Astrocyte of the spinal cord (primary cell): ENCODE results near the gene SIGLEC7.

Experiments used
- DNase-seq: peaks from one replicate; pipeline ENCODE4 v3.0.0; 2011; ENCODE audit warnings: low read depth, low spot score
- H3K4me3 ChIP-seq: 2 replicates; pipeline ENCODE4 v1.5.1; 2011; ENCODE audit warnings: low read depth, mild to moderate bottlenecking, low read length, moderate library complexity
- in situ Hi-C: cut with HindIII; loops from 2 replicates; pipeline ENCODE4 v1.10.0; 2017; ENCODE audit warnings: low sequenced_read_pairs
- TF ChIP-seq, protein P1 (sequence below): IDR thresholded peaks from 2 replicates; pipeline ENCODE4 v1.5.1; 2012; ENCODE audit warnings: low read depth, mild to moderate bottlenecking, low read length, inconsistent platforms

The SIGLEC7 gene

GRCh38 chr19:51114087-51114729 lies 27.9 kb upstream of the SIGLEC7 start:
- DNase-seq, result no peak
- TF ChIP-seq, protein P1, sequence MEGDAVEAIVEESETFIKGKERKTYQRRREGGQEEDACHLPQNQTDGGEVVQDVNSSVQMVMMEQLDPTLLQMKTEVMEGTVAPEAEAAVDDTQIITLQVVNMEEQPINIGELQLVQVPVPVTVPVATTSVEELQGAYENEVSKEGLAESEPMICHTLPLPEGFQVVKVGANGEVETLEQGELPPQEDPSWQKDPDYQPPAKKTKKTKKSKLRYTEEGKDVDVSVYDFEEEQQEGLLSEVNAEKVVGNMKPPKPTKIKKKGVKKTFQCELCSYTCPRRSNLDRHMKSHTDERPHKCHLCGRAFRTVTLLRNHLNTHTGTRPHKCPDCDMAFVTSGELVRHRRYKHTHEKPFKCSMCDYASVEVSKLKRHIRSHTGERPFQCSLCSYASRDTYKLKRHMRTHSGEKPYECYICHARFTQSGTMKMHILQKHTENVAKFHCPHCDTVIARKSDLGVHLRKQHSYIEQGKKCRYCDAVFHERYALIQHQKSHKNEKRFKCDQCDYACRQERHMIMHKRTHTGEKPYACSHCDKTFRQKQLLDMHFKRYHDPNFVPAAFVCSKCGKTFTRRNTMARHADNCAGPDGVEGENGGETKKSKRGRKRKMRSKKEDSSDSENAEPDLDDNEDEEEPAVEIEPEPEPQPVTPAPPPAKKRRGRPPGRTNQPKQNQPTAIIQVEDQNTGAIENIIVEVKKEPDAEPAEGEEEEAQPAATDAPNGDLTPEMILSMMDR, result no peak
- no peak overlapping the region for H3K4me3 ChIP-seq
- in situ Hi-C loops, result no loop called here

DNA sequence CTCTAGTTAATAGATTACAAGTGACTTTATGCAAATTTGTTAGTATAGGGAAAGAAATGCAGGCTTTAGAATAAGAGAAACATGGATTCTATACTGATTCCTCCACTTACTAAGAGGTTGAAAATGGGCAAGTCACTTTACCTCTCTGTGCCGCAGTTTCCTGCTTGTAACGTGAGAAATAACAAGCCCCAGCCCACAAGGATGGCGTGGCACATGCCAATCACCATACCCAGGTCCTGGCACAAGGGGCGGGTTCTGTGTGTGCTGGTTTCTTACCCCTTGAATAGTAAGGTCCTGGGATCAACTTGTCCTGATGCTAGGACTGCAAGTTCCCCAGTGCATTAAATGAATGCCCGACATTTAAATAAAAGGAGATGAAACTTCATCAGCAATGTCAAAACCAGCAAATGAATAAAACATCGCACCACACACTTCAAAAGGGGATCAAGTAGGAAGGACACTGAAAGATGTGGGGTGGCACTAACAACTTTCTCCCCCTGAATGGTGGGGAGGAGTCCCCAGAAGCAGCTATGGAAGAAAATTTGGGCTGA lies 25.3 kb upstream of the SIGLEC7 start:
- in situ Hi-C loops, result no loop called here
- TF ChIP-seq, protein P1, result no peak
- no peak for DNase-seq
- H3K4me3 ChIP-seq, result no peak overlapping the region

DNA sequence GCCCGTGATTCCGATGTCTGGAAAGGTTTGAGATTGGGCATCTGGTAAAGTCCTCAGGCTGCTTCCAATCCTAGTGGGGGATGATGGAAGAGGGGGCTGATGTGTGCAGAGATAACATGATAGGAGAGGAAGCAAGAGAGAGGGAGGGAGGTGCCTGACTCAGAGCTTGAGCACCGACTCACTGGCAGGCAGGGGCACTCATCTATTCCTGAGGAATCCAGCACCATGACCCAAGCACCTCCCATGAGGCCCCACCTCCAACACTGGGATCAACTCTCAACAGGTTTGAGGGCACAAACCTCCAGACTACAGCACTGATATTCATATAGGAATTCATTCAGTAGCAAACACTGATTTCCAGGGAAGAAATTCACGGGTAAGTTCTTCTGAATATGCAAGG lies 23.0 kb upstream of the SIGLEC7 start:
- no peak overlapping the region for H3K4me3 ChIP-seq
- in situ Hi-C loops, result no loop called here
- DNase-seq, result no peak
- TF ChIP-seq, protein P1, result no peak

- H3K4me3 ChIP-seq, result no peak overlapping the region
- in situ Hi-C loops, result no loop called here
- TF ChIP-seq, protein P1, result no peak
- no peak for DNase-seq
Measured at GRCh38 chr19:51119611-51120010, 22.5 kb upstream of the SIGLEC7 start.

DNA sequence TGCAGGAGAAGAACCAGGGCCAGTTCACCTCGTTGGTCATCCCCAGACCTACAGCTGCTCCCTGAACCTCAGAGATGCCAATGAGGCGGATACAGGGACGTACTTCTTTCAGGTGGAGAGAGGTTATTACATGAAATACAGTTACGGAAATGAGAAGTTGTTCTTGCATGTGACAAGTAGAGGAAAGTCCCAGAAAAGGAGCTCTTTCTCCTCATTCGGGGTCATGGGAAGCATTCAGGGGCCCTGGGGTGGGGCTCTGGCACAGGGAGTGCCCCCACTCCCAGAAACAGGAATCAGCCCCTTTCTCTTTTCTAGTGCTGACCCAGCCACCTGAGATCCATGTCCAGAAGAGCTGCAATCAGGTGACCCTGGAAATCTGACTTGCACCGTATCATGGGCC lies 21.9 kb upstream of the SIGLEC7 start:
- no peak overlapping the region for H3K4me3 ChIP-seq
- no peak for DNase-seq
- TF ChIP-seq, protein P1, result no peak
- in situ Hi-C loops, result no loop called here

DNA sequence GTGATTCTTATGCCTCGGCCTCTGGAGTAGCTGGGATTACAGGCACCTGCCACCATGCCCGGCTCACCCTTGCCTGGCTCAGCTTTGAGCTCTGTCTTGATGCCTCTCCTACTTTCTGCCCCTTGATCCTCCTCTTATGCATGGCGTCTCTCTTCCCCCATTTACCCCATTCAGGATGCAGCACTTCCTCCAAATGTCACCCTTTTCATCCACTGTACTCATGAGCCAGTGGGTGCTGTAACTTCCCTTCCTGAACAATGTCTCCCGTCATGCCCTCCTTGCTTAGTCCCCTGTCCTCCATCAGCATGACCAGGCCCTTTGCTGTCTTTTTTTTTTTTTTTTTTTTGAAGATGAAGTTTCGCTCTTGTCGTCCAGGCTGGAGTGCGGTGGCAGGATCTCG lies 20.8 kb upstream of the SIGLEC7 start:
- in situ Hi-C loops, result no loop called here
- no peak for DNase-seq
- H3K4me3 ChIP-seq, result no peak overlapping the region
- TF ChIP-seq, protein P1, result no peak
